A673 (cell line): ENCODE results near the gene SF3A2.

Source experiments
- EZH2 ChIP-seq: fragments of 200-600 bp; sonication (generic); IDR thresholded peaks from 2 replicates; pipeline ENCODE4 v1.6.1; 2017; ENCODE audit warnings: borderline replicate concordance, low read depth, mild to moderate bottlenecking, mixed read lengths, antibody characterized with exemption, low read length; ENCODE audit not compliant: poor library complexity, severe bottlenecking
- TF ChIP-seq, protein P1 (sequence below): fragments of 300-800, 200-600 bp; sonication (generic); conservative IDR thresholded peaks from 2 replicates; pipeline ENCODE4 v1.5.1; 2017; ENCODE audit warnings: low read depth, mild to moderate bottlenecking, antibody characterized with exemption, low read length, moderate library complexity, mixed read lengths

DNA sequence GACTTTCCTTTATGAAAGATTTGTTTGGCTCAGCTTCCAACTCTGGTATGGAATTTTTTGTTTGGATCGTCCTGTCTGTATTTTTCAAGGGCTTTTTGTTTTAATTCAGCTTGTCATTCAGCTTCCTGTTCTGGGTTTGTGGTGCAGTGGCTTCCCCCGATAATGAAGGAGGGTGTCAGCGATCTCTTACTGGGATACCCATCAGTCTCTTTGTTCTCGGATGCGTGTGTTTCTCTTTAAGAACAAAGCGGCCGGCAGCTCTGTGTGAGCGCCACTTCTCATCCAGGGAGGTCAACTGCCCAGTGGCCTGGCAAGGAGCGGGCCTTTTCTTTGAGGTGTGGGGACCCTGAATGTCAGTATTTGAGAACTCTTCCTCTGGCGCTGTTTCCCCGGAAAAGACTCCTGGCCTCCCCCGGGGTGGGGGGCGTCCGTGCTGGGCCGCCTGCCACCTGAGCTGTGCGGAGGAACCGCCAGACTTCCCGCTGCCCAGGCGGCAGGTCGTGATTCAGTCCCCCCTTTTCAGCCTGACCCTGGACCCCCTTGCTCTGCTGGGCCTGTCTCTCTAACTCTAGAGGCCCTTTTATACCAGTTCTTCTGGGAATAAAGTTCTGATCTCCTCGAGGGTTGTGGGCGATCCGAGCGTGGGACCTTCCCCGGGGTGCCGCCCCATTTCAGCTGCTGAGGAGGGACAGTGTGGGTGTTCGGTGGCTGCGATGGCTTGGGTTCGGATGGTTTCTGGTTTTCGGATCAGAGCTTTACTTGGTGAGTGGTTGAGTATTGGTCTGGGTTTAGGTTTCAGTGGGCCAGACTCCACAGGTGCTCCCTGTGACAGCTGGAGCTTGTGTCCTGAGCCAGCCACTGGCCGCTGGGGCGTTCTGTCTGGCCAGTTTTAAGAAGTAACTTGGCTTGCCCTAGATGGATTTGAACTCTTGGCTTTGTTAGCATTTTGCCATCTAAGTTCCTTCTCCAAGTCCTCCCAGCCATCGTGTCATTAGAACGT lies 3.4 kb downstream of the SF3A2 start:
- TF ChIP-seq, protein P1, sequence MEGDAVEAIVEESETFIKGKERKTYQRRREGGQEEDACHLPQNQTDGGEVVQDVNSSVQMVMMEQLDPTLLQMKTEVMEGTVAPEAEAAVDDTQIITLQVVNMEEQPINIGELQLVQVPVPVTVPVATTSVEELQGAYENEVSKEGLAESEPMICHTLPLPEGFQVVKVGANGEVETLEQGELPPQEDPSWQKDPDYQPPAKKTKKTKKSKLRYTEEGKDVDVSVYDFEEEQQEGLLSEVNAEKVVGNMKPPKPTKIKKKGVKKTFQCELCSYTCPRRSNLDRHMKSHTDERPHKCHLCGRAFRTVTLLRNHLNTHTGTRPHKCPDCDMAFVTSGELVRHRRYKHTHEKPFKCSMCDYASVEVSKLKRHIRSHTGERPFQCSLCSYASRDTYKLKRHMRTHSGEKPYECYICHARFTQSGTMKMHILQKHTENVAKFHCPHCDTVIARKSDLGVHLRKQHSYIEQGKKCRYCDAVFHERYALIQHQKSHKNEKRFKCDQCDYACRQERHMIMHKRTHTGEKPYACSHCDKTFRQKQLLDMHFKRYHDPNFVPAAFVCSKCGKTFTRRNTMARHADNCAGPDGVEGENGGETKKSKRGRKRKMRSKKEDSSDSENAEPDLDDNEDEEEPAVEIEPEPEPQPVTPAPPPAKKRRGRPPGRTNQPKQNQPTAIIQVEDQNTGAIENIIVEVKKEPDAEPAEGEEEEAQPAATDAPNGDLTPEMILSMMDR, result no peak
- no peak for TF ChIP-seq EZH2
